ENCODE data around the gene ALDH1A1. TPM values are rescaled to one million over a fixed set of nuclear protein-coding genes. Genes with fewer than 3 reads are reported as not detected.

ALDH1A1 gene
- total RNA-seq, 1 donor from 2014 or later = 43.9 TPM

DNA sequence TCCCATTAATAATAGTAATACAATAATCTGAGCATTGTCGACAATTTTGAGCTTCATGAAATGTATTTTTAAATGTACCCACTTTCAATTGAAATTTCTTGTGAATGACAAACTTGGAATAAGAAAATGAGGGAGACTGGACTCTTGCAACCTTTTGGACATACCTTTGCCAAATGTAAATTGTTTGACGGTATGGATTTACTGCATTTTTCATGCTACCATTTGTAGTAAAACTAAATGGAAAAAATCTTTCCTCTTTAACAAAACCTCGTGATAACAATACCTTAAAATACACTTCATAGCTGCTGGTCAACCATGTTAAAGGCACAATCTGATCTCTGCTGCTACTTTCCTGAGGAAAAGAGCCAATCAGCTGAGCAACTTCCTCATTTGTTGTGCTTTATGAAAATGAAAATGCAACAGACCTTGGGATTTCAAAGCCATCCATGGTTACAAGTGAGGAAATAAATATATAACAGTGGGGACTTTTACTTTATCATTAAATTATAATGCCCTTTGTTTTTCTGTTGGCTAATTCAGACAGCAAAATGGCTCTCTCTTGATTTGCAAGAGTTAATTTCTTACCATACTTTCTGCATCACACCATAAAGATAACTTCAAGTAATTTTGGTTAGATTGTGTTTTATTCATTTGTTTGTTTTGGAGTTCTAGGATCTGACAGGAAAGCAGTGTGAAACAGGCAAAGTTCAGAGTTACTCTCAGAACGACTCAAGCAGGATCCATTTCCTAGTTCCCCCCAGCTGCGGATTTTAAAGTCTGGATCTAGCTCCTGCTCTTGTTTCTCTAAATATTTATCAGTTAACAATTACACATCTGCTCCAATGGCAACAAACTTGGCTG is 1.1 kb downstream of the ALDH1A1 start:
- no peaks in the 10 kb centered on the region for H3K9me3 ChIP-seq
- no peaks in the 10 kb centered on the region for H3K27me3 ChIP-seq
- H3K27ac ChIP-seq = peak overlapping the region; percentile 76 to 91
- intact Hi-C loops (cut with DNase I) = loop anchor here (2.0 to 10.0 kb wide), 4 partner anchors 59 to 587 kb away; partner anchors contain the start of gene ZFAND5
- TF ChIP-seq, protein P1, sequence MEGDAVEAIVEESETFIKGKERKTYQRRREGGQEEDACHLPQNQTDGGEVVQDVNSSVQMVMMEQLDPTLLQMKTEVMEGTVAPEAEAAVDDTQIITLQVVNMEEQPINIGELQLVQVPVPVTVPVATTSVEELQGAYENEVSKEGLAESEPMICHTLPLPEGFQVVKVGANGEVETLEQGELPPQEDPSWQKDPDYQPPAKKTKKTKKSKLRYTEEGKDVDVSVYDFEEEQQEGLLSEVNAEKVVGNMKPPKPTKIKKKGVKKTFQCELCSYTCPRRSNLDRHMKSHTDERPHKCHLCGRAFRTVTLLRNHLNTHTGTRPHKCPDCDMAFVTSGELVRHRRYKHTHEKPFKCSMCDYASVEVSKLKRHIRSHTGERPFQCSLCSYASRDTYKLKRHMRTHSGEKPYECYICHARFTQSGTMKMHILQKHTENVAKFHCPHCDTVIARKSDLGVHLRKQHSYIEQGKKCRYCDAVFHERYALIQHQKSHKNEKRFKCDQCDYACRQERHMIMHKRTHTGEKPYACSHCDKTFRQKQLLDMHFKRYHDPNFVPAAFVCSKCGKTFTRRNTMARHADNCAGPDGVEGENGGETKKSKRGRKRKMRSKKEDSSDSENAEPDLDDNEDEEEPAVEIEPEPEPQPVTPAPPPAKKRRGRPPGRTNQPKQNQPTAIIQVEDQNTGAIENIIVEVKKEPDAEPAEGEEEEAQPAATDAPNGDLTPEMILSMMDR (IDR thresholded peaks at IDR 0.05) = no peak
- H3K36me3 ChIP-seq = no peaks in the 10 kb centered on the region
- peaks cover 0 to 8% of the 10 kb centered on the region in 2 donors for H3K4me1 ChIP-seq
- DNase-seq (ENCODE audit: low spot score in 2 of 2) = no peak
- peak overlapping the region; percentile 51 to 69 for H3K4me3 ChIP-seq

- intact Hi-C loops (cut with DNase I) = loop anchor here (2.0 to 10.0 kb wide), 3 partner anchors 60 to 586 kb away; partner anchors contain the start of gene ZFAND5
- TF ChIP-seq, protein P1 (IDR thresholded peaks at IDR 0.05) = no peak
- no peaks in the 10 kb centered on the region for H3K36me3 ChIP-seq
- no peak for DNase-seq (ENCODE audit: low spot score in 2 of 2)
- H3K27me3 ChIP-seq = no peaks in the 10 kb centered on the region
- peak overlapping the region; percentile 51 to 69 for H3K4me3 ChIP-seq
- peak overlapping the region; percentile 76 to 91 for H3K27ac ChIP-seq
- H3K4me1 ChIP-seq = peaks cover 0 to 8% of the 10 kb centered on the region in 2 donors
- no peaks in the 10 kb centered on the region for H3K9me3 ChIP-seq
Measured at GRCh38 chr9:72950875-72951442, 1.9 kb downstream of the ALDH1A1 start.

- H3K27ac ChIP-seq = peak overlapping the region; percentile 76 to 91
- H3K36me3 ChIP-seq = no peaks in the 10 kb centered on the region
- intact Hi-C loops (cut with DNase I) = loop anchor here (2.0 to 10.0 kb wide), 5 partner anchors 61 to 585 kb away; partner anchors contain the start of gene ZFAND5
- peaks cover 0 to 13% of the 10 kb centered on the region in 2 donors for H3K4me1 ChIP-seq
- TF ChIP-seq, protein P1 (IDR thresholded peaks at IDR 0.05) = no peak
- no peaks in the 10 kb centered on the region for H3K27me3 ChIP-seq
- no peaks in the 10 kb centered on the region for H3K9me3 ChIP-seq
- peak overlapping the region; percentile 51 to 69 for H3K4me3 ChIP-seq
- no peak for DNase-seq (ENCODE audit: low spot score in 2 of 2)
Measured at GRCh38 chr9:72949918-72950325, 2.9 kb downstream of the ALDH1A1 start.

- Histone ChIP-seq H3K4me3 (peak overlapping the region; percentile 51 to 69), H3K9me3 (no peaks in the 10 kb centered on the region), H3K27ac (peak overlapping the region; percentile 76 to 91), H3K36me3 (no peaks in the 10 kb centered on the region), H3K27me3 (no peaks in the 10 kb centered on the region), H3K4me1 (peaks cover 0 to 13% of the 10 kb centered on the region in 2 donors)
- DNase-seq (ENCODE audit: low spot score in 2 of 2) = no peak
- intact Hi-C loops (cut with DNase I) = loop anchor here (5.0 to 10.0 kb wide), 2 partner anchors 92 to 236 kb away; no protein-coding TSS in a partner anchor
- TF ChIP-seq, protein P1 (IDR thresholded peaks at IDR 0.05) = no peak
Measured at GRCh38 chr9:72949244-72949582, 3.6 kb downstream of the ALDH1A1 start.

- intact Hi-C loops (cut with DNase I) = loop anchor here (5.0 to 10.0 kb wide), 2 partner anchors 91 to 236 kb away; no protein-coding TSS in a partner anchor
- no peak for DNase-seq (ENCODE audit: low spot score in 2 of 2)
- Histone ChIP-seq H3K4me1 (peaks cover 0 to 11% of the 10 kb centered on the region in 2 donors), H3K9me3 (no peaks in the 10 kb centered on the region), H3K4me3 (peak overlapping the region; percentile 51 to 69), H3K27me3 (no peaks in the 10 kb centered on the region), H3K36me3 (no peaks in the 10 kb centered on the region), H3K27ac (peak overlapping the region; percentile 76 to 91)
- TF ChIP-seq, protein P1 (IDR thresholded peaks at IDR 0.05) = no peak
Measured at GRCh38 chr9:72948575-72949243, 4.1 kb downstream of the ALDH1A1 start.
